Measurements from ENCODE around the gene GPR153. TPM values are rescaled to one million over a fixed set of nuclear protein-coding genes. Genes with fewer than 3 reads are reported as not detected.

GPR153 gene
- total and polyA plus RNA-seq, 2 of the 13 experiments (the other 11 are each of a cell fraction or from before 2014, with no cell fraction given), result 0.22 to 0.31 TPM

GRCh38 chr1:6239950-6240768, 20.7 kb downstream of the GPR153 start:
- Histone ChIP-seq H4K20me1 (ENCODE audit: insufficient read depth, low read length) (0 out of 2 replicates have a peak, but pooled peaks cover 2% of the 10 kb centered on the region), H3K27me3 (ENCODE audit: control insufficient read depth in 1 of 2, insufficient read depth in 2 of 2, low read length in 2 of 2) (peaks cover 9 to 30% of the 10 kb centered on the region in 2 experiments; a peak in 3 of 5 replicates), H3K79me2 (ENCODE audit: insufficient read depth, low read length) (peaks cover 3% of the 10 kb centered on the region), H3K9me3 (ENCODE audit: low read length) (no peaks in the 10 kb centered on the region), H3K4me1 (ENCODE audit: insufficient read depth, low read length) (peaks cover 50% of the 10 kb centered on the region), H3K4me2 (ENCODE audit: low read depth, low read length) (peak overlapping the region; percentile 70), H3K4me3 (replicated peaks in 1 of 3; ENCODE audit: insufficient read depth in 1 of 3, low read depth in 2 of 3, low read length in 3 of 3) (peak overlapping the region in 1 of 3 experiments; percentile 34; a peak in 2 of 6 replicates), H3K9ac (ENCODE audit: insufficient read depth, low read depth, low read length) (no peak overlapping the region), H2AFZ (ENCODE audit: low read length) (no peak overlapping the region), H3K27ac (ENCODE audit: extremely low read length, insufficient read depth, low read length) (peak overlapping the region; percentile 61), H3K36me3 (replicated peaks in 1 of 2; ENCODE audit: control insufficient read depth in 1 of 2, insufficient read depth in 2 of 2, low read length in 2 of 2) (no peaks in the 10 kb centered on the region)
- DNase-seq (ENCODE audit: low spot score) (peak; percentile 88), ATAC-seq (peak; percentile 73), FAIRE-seq (peak; percentile 92)
- POLR2A ChIA-PET, result interaction anchor here (0.8 to 1.3 kb wide), 3 partner anchors 12 to 35 kb away, joined by 3 to 4 read pairs (median 3); no protein-coding TSS in a partner anchor
- in situ Hi-C loops (cut with HindIII; ENCODE audit: extremely low pct_ligation_motif_present, low pct_unique_long_range_greater_than_20kb), result loop anchor here (10.0 kb wide), 1 partner anchor 175 kb away; the partner anchor contains the start of gene HES2
- WGBS (ENCODE audit: low lambda C conversion rate), result 6% methylated on average over 11 of the region's 17 CpGs
- CTCF ChIA-PET (ENCODE audit: low intra/inter-chr PET ratio, low total read pairs), result no interaction called here
- no TSS peak for BruUV-seq (replicated peaks)
- intact Hi-C loops (cut with micrococcal nuclease; ENCODE audit: unreplicated experiment), result loop anchor here (2.0 to 10.0 kb wide), 2 partner anchors 35 to 135 kb away; no protein-coding TSS in a partner anchor
- TF ChIP-seq GFI1 (CRISPR knock-in tag; IDR thresholded peaks at IDR 0.05; ENCODE audit: borderline replicate concordance), result peak; percentile 91
- TF ChIP-seq ZBTB42 (CRISPR knock-in tag; IDR thresholded peaks at IDR 0.05), result no peak
- TF ChIP-seq CREB1 (IDR thresholded peaks at IDR 0.05), result no peak
- TF ChIP-seq CREB1 (CRISPR knock-in tag; IDR thresholded peaks at IDR 0.05), result 0 out of 2 replicates have a peak, but pooled peaks have one; percentile 34
- TF ChIP-seq LCORL (IDR thresholded peaks at IDR 0.05), result no peak
- TF ChIP-seq LCORL (CRISPR knock-in tag; IDR thresholded peaks at IDR 0.05), result peak; percentile 63; the same call in 1 of the 2 replicates
- TF ChIP-seq CEBPB (IDR thresholded peaks at IDR 0.05; ENCODE audit: borderline replicate concordance, low read depth, low read length), result peak; percentile 60; the same call in 1 of the 2 replicates
- TF ChIP-seq ZBTB7B (CRISPR knock-in tag; IDR thresholded peaks at IDR 0.05), result peak; percentile 97
- peak; percentile 25; the same call in 1 of the 2 replicates for TF ChIP-seq IRF2 (CRISPR knock-in tag; IDR thresholded peaks at IDR 0.05)
- TF ChIP-seq NR2F2 (IDR thresholded peaks at IDR 0.05; ENCODE audit: borderline replicate concordance, low read depth), result peak; percentile 77; the same call in 1 of the 2 replicates
- TF ChIP-seq TAF1 (CRISPR knock-in tag; IDR thresholded peaks at IDR 0.05), result no peak
- TF ChIP-seq, protein P1, sequence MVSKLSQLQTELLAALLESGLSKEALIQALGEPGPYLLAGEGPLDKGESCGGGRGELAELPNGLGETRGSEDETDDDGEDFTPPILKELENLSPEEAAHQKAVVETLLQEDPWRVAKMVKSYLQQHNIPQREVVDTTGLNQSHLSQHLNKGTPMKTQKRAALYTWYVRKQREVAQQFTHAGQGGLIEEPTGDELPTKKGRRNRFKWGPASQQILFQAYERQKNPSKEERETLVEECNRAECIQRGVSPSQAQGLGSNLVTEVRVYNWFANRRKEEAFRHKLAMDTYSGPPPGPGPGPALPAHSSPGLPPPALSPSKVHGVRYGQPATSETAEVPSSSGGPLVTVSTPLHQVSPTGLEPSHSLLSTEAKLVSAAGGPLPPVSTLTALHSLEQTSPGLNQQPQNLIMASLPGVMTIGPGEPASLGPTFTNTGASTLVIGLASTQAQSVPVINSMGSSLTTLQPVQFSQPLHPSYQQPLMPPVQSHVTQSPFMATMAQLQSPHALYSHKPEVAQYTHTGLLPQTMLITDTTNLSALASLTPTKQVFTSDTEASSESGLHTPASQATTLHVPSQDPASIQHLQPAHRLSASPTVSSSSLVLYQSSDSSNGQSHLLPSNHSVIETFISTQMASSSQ (IDR thresholded peaks at IDR 0.05; ENCODE audit: low read depth), result no peak
- TF ChIP-seq, protein P1 (CRISPR knock-in tag; IDR thresholded peaks at IDR 0.05; ENCODE audit: borderline replicate concordance), result peak; percentile 20; the same call in 1 of the 2 replicates
- peak; percentile 22; the same call in 1 of the 2 replicates for TF ChIP-seq ZFX (CRISPR knock-in tag; IDR thresholded peaks at IDR 0.05; ENCODE audit: low read depth)
- TF ChIP-seq SOX5 (CRISPR knock-in tag; IDR thresholded peaks at IDR 0.05; ENCODE audit: borderline replicate concordance), result peak; percentile 84
- TF ChIP-seq EZH2 (conservative IDR thresholded peaks at IDR 0.05; ENCODE audit: low read depth, low read length), result no peak
- TF ChIP-seq CEBPG (CRISPR knock-in tag; IDR thresholded peaks at IDR 0.05), result peak; percentile 26; the same call in 1 of the 2 replicates
- TF ChIP-seq HOXA3 (CRISPR knock-in tag; IDR thresholded peaks at IDR 0.05), result no peak
- TF ChIP-seq ZNF652 (CRISPR knock-in tag; IDR thresholded peaks at IDR 0.05; ENCODE audit: borderline replicate concordance, low read depth), result no peak
- TF ChIP-seq ZEB1 (IDR thresholded peaks at IDR 0.05; ENCODE audit: insufficient replicate concordance, low read depth), result no peak
- TF ChIP-seq RARA (CRISPR knock-in tag; IDR thresholded peaks at IDR 0.05), result 0 out of 2 replicates have a peak, but pooled peaks have one; percentile 29
- TF ChIP-seq, protein P2, sequence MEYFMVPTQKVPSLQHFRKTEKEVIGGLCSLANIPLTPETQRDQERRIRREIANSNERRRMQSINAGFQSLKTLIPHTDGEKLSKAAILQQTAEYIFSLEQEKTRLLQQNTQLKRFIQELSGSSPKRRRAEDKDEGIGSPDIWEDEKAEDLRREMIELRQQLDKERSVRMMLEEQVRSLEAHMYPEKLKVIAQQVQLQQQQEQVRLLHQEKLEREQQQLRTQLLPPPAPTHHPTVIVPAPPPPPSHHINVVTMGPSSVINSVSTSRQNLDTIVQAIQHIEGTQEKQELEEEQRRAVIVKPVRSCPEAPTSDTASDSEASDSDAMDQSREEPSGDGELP (IDR thresholded peaks at IDR 0.05; ENCODE audit: borderline replicate concordance, low read depth), result peak; percentile 88

Measured in HepG2 (cell line).